IPS-15b (cell line): ENCODE results near the gene ISL2.
"Not testable (repeated sequence)": the region's sequence is repeated elsewhere in the genome, so short reads cannot be mapped to it uniquely, and the experiment has no call there.

Source experiments
- H3K27me3 ChIP-seq: one replicate; pipeline ENCODE4 v1.6.1; 2013; ENCODE audit warnings: low read length; ENCODE audit not compliant: control insufficient read depth, insufficient read depth
- H3K36me3 ChIP-seq: one replicate; pipeline ENCODE4 v1.6.1; 2013; ENCODE audit warnings: low read length; ENCODE audit not compliant: control insufficient read depth, insufficient read depth
- H3K4me1 ChIP-seq: one replicate; pipeline ENCODE4 v1.6.1; 2013; ENCODE audit warnings: mild to moderate bottlenecking, low read length; ENCODE audit not compliant: control insufficient read depth, insufficient read depth
- H3K4me3 ChIP-seq: one replicate; pipeline ENCODE4 v1.5.1; 2013; ENCODE audit warnings: low read depth, low read length
- H3K9ac ChIP-seq: one replicate; pipeline ENCODE4 v1.6.1; 2013; ENCODE audit warnings: low read depth, mild to moderate bottlenecking, low read length
- H3K9me3 ChIP-seq: one replicate; pipeline ENCODE4 v1.6.1; 2013; ENCODE audit warnings: mild to moderate bottlenecking, low read length; ENCODE audit not compliant: control insufficient read depth, insufficient read depth

Gene ISL2

DNA sequence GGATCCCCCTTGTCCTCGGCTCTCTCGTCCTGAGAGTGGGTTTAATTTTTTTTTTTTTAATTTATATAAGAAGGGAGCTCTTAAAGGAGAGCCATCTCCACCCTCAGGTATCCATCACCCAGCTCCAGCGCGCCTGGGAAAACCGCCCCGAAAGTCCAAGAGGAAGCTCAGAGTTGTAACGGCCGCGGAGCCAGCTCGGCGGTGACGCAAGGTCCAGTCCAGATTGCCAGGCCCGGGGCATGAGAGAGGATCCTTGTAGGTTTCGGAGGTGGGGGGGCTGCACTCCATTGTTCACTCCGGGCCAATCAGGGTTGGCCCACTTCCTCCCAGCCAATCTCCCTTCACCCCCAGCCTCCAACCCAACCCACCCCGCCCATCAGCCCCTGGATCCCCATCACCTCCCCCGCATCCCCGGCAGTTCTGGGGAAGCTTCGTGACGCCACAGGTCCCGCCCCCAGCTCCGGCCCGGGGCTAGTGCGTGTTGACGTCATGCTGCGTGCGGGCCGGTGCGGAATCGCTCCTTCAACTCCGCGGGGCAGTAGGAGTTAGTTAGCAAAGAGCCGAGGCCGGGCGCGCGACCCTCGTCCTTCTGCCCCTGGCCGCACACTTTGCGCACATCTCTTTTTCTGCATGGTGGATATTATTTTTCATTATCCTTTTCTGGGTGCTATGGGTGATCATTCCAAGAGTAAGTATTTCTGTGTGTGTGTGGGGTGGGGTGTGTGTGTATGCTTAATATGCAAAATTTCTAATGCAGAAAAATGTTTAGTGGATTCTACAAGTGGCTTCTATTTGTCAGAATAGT is at the start of gene ISL2:
Gene ISL2 (plus strand): TSS at position 520 of the 805 bp plus-strand sequence. CDS start 111 bp downstream, at position 631.
- Histone ChIP-seq H3K27me3 (peaks cover 72% of the 10 kb centered on the region), H3K4me3 (peak within 1 kb of the TSS; percentile 65), H3K36me3 (no peaks in the 10 kb centered on the region), H3K9ac (peak within 1 kb of the TSS; percentile 41), H3K4me1 (peaks cover 2% of the 10 kb centered on the region), H3K9me3 (no peaks in the 10 kb centered on the region)

DNA sequence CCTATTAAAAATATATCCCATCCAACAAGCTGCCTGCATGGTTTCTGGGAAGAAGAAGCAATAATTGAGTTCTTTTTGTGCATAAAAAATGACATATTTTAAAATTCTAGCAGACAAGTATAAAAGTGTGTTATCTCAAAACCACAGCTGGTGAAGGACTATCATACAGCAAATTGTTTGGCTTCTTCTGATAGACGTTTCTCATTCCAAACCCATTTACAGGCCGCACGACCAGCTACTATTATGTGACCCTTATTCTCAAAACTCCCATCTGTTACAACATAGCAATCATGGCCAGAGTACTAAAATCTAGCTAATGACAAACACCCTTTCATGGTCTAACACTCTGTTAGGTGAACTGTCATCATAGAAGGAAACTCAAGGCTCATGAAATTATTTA is 47.0 kb upstream of the ISL2 start:
- H3K9me3 ChIP-seq = no peaks in the 10 kb centered on the region
- H3K4me3 ChIP-seq = no peak overlapping the region
- H3K9ac ChIP-seq = no peak overlapping the region
- no peaks in the 10 kb centered on the region for H3K36me3 ChIP-seq
- no peaks in the 10 kb centered on the region for H3K4me1 ChIP-seq
- no peaks in the 10 kb centered on the region for H3K27me3 ChIP-seq

DNA sequence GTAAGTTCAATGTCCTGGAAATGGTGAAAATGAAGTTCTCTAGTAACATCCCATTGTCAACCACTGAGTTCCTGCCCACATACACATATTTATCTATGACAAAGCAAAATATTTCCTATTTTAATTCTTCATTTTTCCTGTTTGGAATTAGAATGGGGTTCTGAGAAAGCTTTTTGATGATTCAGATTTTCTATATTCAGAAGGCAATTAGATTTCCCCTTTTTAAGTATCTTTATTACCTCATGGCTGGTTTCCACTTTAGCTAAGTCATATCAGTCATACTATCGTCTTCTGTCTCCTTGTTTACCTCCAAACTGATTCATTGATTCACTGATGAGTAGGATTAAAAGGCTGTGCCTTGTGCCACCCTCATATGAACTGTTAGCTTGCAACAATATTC is 43.2 kb upstream of the ISL2 start:
- Histone ChIP-seq H3K9ac (no peak overlapping the region), H3K9me3 (no peaks in the 10 kb centered on the region), H3K4me1 (no peaks in the 10 kb centered on the region), H3K27me3 (no peaks in the 10 kb centered on the region), H3K4me3 (no peak overlapping the region), H3K36me3 (no peaks in the 10 kb centered on the region)

DNA sequence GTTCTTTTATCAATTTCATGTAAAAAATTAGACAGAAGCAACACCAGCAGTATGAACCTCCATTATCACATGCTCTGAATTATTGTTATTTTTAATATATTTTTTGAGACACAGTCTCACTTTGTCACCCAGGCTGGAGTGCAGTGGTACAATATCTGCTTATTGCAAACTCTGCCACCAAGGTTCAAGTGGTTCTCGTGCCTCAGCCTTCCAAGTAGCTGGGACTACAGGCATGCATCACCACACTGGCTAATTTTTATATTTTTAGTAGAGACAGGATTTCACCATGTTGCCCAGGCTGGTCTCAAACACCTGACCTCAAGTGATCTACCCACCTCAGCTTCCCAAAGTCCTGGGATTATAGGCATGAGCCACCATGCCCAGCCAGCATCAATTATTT is 42.1 kb upstream of the ISL2 start:
- not testable (repeated sequence) for H3K9ac ChIP-seq, H3K4me1 ChIP-seq, H3K9me3 ChIP-seq, H3K27me3 ChIP-seq, H3K4me3 ChIP-seq, H3K36me3 ChIP-seq

DNA sequence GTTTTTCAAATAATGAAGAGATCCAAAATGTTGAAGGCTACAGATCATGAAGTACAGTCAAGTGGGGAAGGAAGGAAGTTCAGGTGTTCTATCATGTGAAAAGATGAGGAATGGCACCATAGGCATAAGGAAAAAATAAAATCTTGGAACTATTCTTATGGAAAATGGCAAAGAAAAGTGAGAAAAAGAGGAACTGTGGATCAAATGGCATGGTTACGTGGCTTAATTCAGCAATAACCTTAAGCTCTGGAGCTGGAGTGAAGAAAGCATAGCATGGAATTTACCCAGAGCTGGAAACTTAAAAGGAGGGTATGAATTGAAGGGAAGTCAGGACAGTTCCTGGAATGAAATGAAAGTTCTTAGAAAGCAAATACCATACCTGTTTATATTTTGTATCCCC is 39.7 kb upstream of the ISL2 start:
- H3K9ac ChIP-seq = no peak overlapping the region
- H3K9me3 ChIP-seq = no peaks in the 10 kb centered on the region
- H3K36me3 ChIP-seq = no peaks in the 10 kb centered on the region
- H3K4me3 ChIP-seq = no peak overlapping the region
- no peaks in the 10 kb centered on the region for H3K27me3 ChIP-seq
- H3K4me1 ChIP-seq = no peaks in the 10 kb centered on the region

DNA sequence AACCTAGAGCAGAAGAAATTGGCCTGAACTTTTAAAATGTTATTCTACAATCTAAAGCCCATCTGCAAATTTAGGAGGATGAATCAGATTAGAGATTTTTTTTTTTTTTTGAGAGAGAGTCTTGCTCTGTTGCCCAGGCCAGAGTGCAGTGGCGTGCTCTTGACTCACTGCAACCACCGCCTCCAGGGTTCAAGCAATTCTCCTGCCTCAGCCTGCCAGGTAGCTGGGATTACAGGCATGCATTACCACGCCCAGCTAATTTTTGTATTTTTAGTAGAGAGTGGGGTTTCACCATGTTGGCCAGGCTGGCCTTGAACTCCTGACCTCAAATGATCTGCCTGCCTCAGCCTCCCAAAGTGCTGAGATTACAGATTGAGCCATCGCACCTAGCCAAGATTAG is 38.6 kb upstream of the ISL2 start:
- not testable (repeated sequence) for H3K9me3 ChIP-seq, H3K27me3 ChIP-seq, H3K9ac ChIP-seq, H3K4me3 ChIP-seq, H3K36me3 ChIP-seq, H3K4me1 ChIP-seq

DNA sequence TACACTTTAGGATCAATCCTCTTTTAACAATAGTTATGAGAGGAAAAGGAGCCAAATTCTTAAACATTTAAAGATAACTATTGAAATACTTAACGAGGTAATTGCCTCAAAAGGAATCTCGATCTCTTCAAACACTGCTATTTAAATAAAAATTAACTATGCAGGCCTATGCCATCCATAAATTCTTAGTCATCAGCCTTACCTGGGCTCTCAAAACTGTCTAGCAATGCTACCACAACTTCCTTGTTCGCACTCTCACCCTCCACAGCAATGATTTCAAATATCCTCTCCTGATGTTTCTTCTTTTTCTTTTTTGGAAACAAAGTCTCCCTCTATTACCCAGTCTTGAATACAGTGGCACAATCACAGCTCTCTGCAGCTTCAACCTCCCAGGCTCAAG is 37.6 kb upstream of the ISL2 start:
- H3K9ac ChIP-seq = no peak overlapping the region
- no peaks in the 10 kb centered on the region for H3K9me3 ChIP-seq
- H3K27me3 ChIP-seq = no peaks in the 10 kb centered on the region
- H3K4me1 ChIP-seq = no peaks in the 10 kb centered on the region
- H3K36me3 ChIP-seq = no peaks in the 10 kb centered on the region
- no peak overlapping the region for H3K4me3 ChIP-seq

DNA sequence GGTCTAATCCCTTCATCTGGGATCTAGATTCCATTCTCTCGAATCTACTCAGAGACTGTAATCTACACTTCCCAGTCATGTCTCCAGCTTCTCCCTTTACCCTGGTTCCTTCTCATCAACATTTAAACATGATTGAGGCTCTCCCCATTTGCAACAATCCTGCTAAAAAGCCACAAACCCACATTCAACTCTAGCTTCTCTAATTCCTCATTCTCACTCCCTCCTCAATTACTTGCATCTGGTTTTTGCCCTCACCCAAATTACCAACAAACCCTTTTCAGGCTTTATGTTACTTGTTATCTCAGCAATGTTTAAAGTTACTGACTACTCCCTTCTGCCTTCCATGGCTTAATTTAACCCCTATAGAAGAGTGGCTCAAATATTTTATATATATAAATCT is 36.8 kb upstream of the ISL2 start:
- Histone ChIP-seq H3K4me3 (no peak overlapping the region), H3K9me3 (no peaks in the 10 kb centered on the region), H3K9ac (no peak overlapping the region), H3K4me1 (no peaks in the 10 kb centered on the region), H3K36me3 (no peaks in the 10 kb centered on the region), H3K27me3 (no peaks in the 10 kb centered on the region)

DNA sequence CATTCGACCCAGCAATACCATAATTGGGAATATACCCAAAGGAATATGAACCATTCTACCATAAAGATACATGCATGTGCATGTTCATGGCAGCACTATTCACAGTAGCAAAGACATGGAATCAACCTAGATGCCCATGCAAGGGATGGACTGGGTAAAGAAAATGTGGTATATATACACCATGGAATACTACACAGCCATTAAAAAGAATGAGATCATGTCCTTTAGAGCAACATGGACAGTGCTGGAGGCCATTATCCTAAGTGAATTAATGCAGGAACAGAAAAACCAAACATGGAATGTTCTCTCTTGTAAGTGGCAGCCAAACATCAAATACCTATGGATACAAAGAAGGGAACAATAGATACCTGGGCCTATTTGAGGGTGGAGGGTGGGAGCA is 32.7 kb upstream of the ISL2 start:
- H3K36me3 ChIP-seq = no peaks in the 10 kb centered on the region
- H3K4me3 ChIP-seq = no peak overlapping the region
- H3K4me1 ChIP-seq = no peaks in the 10 kb centered on the region
- no peaks in the 10 kb centered on the region for H3K27me3 ChIP-seq
- no peak overlapping the region for H3K9ac ChIP-seq
- H3K9me3 ChIP-seq = no peaks in the 10 kb centered on the region

DNA sequence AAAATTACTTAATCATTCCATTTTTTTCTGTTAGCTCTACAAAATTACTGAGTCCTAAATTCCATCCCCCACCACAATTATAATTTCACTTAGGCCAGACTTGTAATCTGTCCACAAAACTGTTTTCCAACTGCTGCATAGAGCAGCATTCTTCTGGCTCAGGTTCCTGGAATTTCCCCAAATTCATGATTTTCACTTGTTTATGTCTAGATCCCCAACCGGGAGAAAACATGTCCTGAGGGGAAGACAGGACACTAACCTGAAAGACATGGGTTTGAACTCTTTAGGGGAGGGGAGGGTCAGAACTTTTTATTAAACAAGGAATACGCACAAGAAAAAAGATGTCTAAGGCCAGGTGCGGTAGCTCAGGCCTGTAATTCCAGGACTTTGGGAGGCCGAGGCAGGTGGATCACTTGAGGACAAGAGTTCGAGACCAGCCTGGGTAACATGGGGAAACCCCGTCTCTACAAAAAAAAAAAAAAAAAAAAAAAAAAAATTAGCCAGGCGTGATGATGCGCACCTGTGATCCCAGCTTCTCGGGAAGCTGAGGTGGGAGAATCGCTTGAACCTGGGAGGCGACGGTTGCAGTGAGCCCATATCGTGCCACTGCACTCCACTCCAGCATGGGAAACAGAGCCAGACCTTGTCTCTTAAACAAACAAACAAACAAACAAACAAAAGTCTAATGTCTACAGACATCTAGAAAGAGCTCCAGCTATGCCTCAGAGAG is 26.8 kb upstream of the ISL2 start:
- H3K4me3 ChIP-seq = peak overlapping the region; percentile 80
- no peaks in the 10 kb centered on the region for H3K9me3 ChIP-seq
- H3K27me3 ChIP-seq = peaks cover 11% of the 10 kb centered on the region
- H3K4me1 ChIP-seq = peaks cover 12% of the 10 kb centered on the region
- H3K36me3 ChIP-seq = no peaks in the 10 kb centered on the region
- H3K9ac ChIP-seq = no peak overlapping the region

DNA sequence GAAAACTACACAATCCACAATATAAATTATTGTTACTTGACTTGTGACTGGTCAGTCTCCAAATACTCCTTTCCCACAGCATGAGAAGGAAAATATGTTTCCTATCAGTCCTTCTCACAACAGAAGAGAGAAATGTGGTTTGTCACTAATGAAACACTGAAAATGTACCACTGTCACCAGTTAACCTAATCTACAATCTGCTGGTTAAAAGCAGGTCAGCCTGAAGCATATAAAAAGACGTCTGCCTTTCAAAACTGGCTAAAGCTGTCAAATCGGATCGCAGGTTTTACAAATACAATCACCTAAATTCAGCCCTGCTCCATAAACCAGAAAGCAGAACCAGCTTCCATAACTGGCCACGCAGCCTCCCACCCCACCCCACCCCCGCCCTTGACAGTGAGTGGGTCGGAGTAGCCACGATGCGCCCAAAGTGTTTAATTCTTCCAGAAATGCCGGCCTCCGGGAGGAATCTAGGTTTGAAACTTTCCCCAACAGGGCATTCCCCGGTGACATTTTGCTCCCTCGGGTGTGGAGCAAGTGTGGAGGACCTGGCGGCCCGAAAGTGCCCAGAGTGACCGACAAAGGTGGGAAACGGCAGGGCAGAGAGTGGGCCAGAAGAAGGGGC is 26.0 kb upstream of the ISL2 start:
- peak overlapping the region; percentile 73 for H3K9ac ChIP-seq

More for the DNA sequence above, 26.0 kb upstream of the ISL2 start:
- Histone ChIP-seq H3K36me3 (no peaks in the 10 kb centered on the region), H3K27me3 (peaks cover 11% of the 10 kb centered on the region), H3K9me3 (no peaks in the 10 kb centered on the region), H3K4me3 (peak overlapping the region; percentile 80), H3K4me1 (peaks cover 12% of the 10 kb centered on the region)
